Smooth muscle cell (in vitro differentiated cells): ENCODE data around the gene TSPAN3. TPM values are rescaled to one million over a fixed set of nuclear protein-coding genes. Genes with fewer than 3 reads are reported as not detected.

Experiments
- DNase-seq: peaks from one replicate; lab custom pipeline; 2025; ENCODE audit not compliant: unreplicated experiment; lab: John Stamatoyannopoulos, UW
- H2AFZ ChIP-seq: fragments of 200-600 bp; sonication (generic); 2 replicates; pipeline ENCODE4 v1.6.0; 2016; ENCODE audit warnings: antibody characterized with exemption, low read depth, mild to moderate bottlenecking
- H3F3A ChIP-seq: fragments of 200-600 bp; sonication (generic); 2 replicates; pipeline ENCODE4 v1.6.0; 2017; ENCODE audit warnings: antibody characterized with exemption, low read depth
- H3K27ac ChIP-seq: fragments of 200-600 bp; sonication (generic); 2 replicates; pipeline ENCODE4 v1.5.1; 2016; ENCODE audit warnings: low read depth, mild to moderate bottlenecking
- H3K27me3 ChIP-seq: fragments of 200-600 bp; sonication (generic); 2 replicates; pipeline ENCODE4 v1.6.1; 2016; ENCODE audit warnings: low read depth, mild to moderate bottlenecking
- H3K36me3 ChIP-seq: fragments of 200-600 bp; sonication (generic); 2 replicates; pipeline ENCODE4 v1.5.1; 2016; ENCODE audit warnings: low read depth
- H3K4me1 ChIP-seq: fragments of 200-600 bp; sonication (generic); 2 replicates; pipeline ENCODE4 v1.5.1; 2016; ENCODE audit warnings: low read depth
- H3K4me2 ChIP-seq: fragments of 200-600 bp; sonication (generic); 2 replicates; pipeline ENCODE4 v1.6.0; 2016; ENCODE audit warnings: mild to moderate bottlenecking
- H3K4me3 ChIP-seq: fragments of 200-600 bp; sonication (generic); 2 replicates; pipeline ENCODE4 v1.5.1; 2016; ENCODE audit warnings: mild to moderate bottlenecking
- H3K79me2 ChIP-seq: fragments of 200-600 bp; sonication (generic); 2 replicates; pipeline ENCODE4 v1.6.0; 2016; ENCODE audit warnings: low read depth, mild to moderate bottlenecking
- H3K9ac ChIP-seq: fragments of 200-600 bp; sonication (generic); 2 replicates; pipeline ENCODE4 v1.6.0; 2016; ENCODE audit warnings: low read depth
- H3K9me3 ChIP-seq: fragments of 200-600 bp; sonication (generic); replicated peaks from 2 replicates; pipeline ENCODE4 v1.5.1; 2016; ENCODE audit warnings: low read depth
- H4K20me1 ChIP-seq: fragments of 200-600 bp; sonication (generic); 2 replicates; pipeline ENCODE4 v1.6.0; 2016; ENCODE audit warnings: low read depth
- WGBS: methylation state at CpG from one replicate; pipeline ENCODE4 v1.1.7; 2016; ENCODE audit warnings: low lambda C conversion rate; 5-methylcytosine and 5-hydroxymethylcytosine counted together
- polyA plus RNA-seq: library from polyadenylated mRNA; unstranded; fragments of >200 nt; fragmentation: Nextera tagmentation; extraction: Ambion mirVana; gene quantifications from 2 replicates; pipeline ENCODE4 v1.2.1, GENCODE V29; 2016
- total RNA-seq: library from RNA; depleted of rRNA; stranded (reverse); fragments of >200 nt; gene quantifications from 2 replicates; pipeline ENCODE4 v1.2.3, GENCODE V29; 2014
- TF ChIP-seq, protein P1 (sequence below): fragments of 200-600 bp; sonication (generic); IDR thresholded peaks from 2 replicates; pipeline ENCODE4 v1.5.1; 2017; ENCODE audit warnings: borderline replicate concordance, mild to moderate bottlenecking, antibody characterized with exemption; ENCODE audit not compliant: insufficient read depth, poor library complexity, severe bottlenecking

Gene TSPAN3
- total and polyA plus RNA-seq, 2 experiments from 2014 or later: 257 to 276 TPM

GRCh38 chr15:77002954-77003912 is 67.7 kb downstream of the TSPAN3 start:
- no peak overlapping the region for H3K9ac ChIP-seq
- no peaks in the 10 kb centered on the region for H3K4me1 ChIP-seq
- no peak overlapping the region for H3K27ac ChIP-seq
- H4K20me1 ChIP-seq: no peaks in the 10 kb centered on the region
- no peak for DNase-seq
- H3K4me3 ChIP-seq: no peak overlapping the region
- H3K36me3 ChIP-seq: no peaks in the 10 kb centered on the region
- TF ChIP-seq, protein P1, sequence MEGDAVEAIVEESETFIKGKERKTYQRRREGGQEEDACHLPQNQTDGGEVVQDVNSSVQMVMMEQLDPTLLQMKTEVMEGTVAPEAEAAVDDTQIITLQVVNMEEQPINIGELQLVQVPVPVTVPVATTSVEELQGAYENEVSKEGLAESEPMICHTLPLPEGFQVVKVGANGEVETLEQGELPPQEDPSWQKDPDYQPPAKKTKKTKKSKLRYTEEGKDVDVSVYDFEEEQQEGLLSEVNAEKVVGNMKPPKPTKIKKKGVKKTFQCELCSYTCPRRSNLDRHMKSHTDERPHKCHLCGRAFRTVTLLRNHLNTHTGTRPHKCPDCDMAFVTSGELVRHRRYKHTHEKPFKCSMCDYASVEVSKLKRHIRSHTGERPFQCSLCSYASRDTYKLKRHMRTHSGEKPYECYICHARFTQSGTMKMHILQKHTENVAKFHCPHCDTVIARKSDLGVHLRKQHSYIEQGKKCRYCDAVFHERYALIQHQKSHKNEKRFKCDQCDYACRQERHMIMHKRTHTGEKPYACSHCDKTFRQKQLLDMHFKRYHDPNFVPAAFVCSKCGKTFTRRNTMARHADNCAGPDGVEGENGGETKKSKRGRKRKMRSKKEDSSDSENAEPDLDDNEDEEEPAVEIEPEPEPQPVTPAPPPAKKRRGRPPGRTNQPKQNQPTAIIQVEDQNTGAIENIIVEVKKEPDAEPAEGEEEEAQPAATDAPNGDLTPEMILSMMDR: no peak
- no peaks in the 10 kb centered on the region for H3F3A ChIP-seq
- no peak overlapping the region for H3K4me2 ChIP-seq
- H3K27me3 ChIP-seq: no peaks in the 10 kb centered on the region
- 87% methylated on average over 16 of the region's 16 CpGs for WGBS
- no peak overlapping the region for H2AFZ ChIP-seq
- H3K79me2 ChIP-seq: no peaks in the 10 kb centered on the region
- H3K9me3 ChIP-seq: no peaks in the 10 kb centered on the region

- H2AFZ ChIP-seq: no peak overlapping the region
- no peaks in the 10 kb centered on the region for H3K27me3 ChIP-seq
- no peaks in the 10 kb centered on the region for H3F3A ChIP-seq
- 85% methylated on average over 7 of the region's 7 CpGs for WGBS
- no peaks in the 10 kb centered on the region for H3K4me1 ChIP-seq
- no peaks in the 10 kb centered on the region for H3K9me3 ChIP-seq
- H3K4me2 ChIP-seq: no peak overlapping the region
- no peaks in the 10 kb centered on the region for H4K20me1 ChIP-seq
- TF ChIP-seq, protein P1: no peak
- H3K4me3 ChIP-seq: no peak overlapping the region
- H3K36me3 ChIP-seq: no peaks in the 10 kb centered on the region
- no peak overlapping the region for H3K9ac ChIP-seq
- no peak overlapping the region for H3K27ac ChIP-seq
- no peaks in the 10 kb centered on the region for H3K79me2 ChIP-seq
- DNase-seq: no peak
These were observed 68.5 kb downstream of the TSPAN3 start for GRCh38 chr15:77002436-77002835.

GRCh38 chr15:77001966-77002365 is 68.9 kb downstream of the TSPAN3 start:
- Histone ChIP-seq H3K27ac (no peak overlapping the region), H3F3A (no peaks in the 10 kb centered on the region), H2AFZ (no peak overlapping the region), H3K4me3 (no peak overlapping the region), H3K4me1 (no peaks in the 10 kb centered on the region), H3K79me2 (no peaks in the 10 kb centered on the region), H4K20me1 (no peaks in the 10 kb centered on the region), H3K36me3 (no peaks in the 10 kb centered on the region), H3K9ac (no peak overlapping the region), H3K9me3 (no peaks in the 10 kb centered on the region), H3K4me2 (no peak overlapping the region), H3K27me3 (no peaks in the 10 kb centered on the region)
- no peak for DNase-seq
- TF ChIP-seq, protein P1: no peak
- WGBS: 85% methylated on average over 4 of the region's 4 CpGs

DNA sequence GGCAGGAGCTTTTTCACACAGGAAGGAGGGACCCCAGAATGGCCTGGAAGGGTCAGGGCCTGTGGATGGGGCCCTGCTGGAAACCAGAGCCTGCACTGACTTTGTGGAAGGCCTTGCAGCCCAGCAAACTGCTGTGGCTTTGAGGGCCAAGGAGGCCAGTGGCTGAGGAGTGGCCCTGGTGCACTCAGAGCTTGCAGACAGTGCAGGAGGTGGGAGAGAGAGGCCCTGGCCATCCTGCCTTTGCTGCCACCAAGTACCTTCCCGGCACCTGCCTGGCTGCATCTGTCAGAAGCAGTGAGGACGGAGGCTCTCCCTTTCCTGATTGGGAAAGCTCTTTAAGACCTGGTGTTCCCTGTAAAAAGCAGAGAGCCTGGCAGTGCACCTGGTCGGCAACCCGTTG is 69.6 kb downstream of the TSPAN3 start:
- WGBS: 80% methylated on average over 4 of the region's 4 CpGs
- no peak overlapping the region for H3K4me2 ChIP-seq
- H4K20me1 ChIP-seq: no peaks in the 10 kb centered on the region
- no peaks in the 10 kb centered on the region for H3F3A ChIP-seq
- H3K4me3 ChIP-seq: no peak overlapping the region
- no peaks in the 10 kb centered on the region for H3K79me2 ChIP-seq
- no peaks in the 10 kb centered on the region for H3K9me3 ChIP-seq
- H3K9ac ChIP-seq: no peak overlapping the region
- H3K27me3 ChIP-seq: no peaks in the 10 kb centered on the region
- H3K36me3 ChIP-seq: no peaks in the 10 kb centered on the region
- no peaks in the 10 kb centered on the region for H3K4me1 ChIP-seq
- TF ChIP-seq, protein P1: no peak
- DNase-seq: no peak
- H2AFZ ChIP-seq: no peak overlapping the region
- no peak overlapping the region for H3K27ac ChIP-seq
